Fibroblast of the aortic adventitia (primary cell): ENCODE data around the gene GAK. TPM values are rescaled to one million over a fixed set of nuclear protein-coding genes. Genes with fewer than 3 reads are reported as not detected.
"Not testable (repeated sequence)": the region's sequence is repeated elsewhere in the genome, so short reads cannot be mapped to it uniquely, and the experiment has no call there.

Experiments used
- DNase-seq: peaks from one replicate; pipeline ENCODE4 v3.0.0-alpha.2; 2010; ENCODE audit warnings: low read depth
- H3K4me3 ChIP-seq: 2 replicates; pipeline ENCODE4 v1.5.1; 2011; ENCODE audit warnings: low read depth, mild to moderate bottlenecking, control low read depth, low read length, moderate library complexity
- CTCF ChIP-seq: IDR thresholded peaks from 2 replicates; pipeline ENCODE4 v1.5.1; 2011; ENCODE audit warnings: mild to moderate bottlenecking, low read length, control low read depth, inconsistent platforms; ENCODE audit not compliant: insufficient read depth
- total RNA-seq: library from RNA; depleted of rRNA; stranded (reverse); fragments of >200 nt; gene quantifications from 2 replicates; pipeline ENCODE4 v1.2.3, GENCODE V29; 2012; ENCODE audit warnings: low replicate concordance

The GAK gene
- total RNA-seq, 1 donor: 49.4 TPM

- H3K4me3 ChIP-seq: peak overlapping the region; percentile 99
- DNase-seq: no peak
- no peak for TF ChIP-seq CTCF
These were observed 1.3 kb downstream of the GAK start for GRCh38 chr4:930827-931193.

- peak overlapping the region; percentile 7 for H3K4me3 ChIP-seq
- TF ChIP-seq CTCF: no peak
- DNase-seq: peak; percentile 12
These were observed 2.0 kb downstream of the GAK start for GRCh38 chr4:930028-930551.

DNA sequence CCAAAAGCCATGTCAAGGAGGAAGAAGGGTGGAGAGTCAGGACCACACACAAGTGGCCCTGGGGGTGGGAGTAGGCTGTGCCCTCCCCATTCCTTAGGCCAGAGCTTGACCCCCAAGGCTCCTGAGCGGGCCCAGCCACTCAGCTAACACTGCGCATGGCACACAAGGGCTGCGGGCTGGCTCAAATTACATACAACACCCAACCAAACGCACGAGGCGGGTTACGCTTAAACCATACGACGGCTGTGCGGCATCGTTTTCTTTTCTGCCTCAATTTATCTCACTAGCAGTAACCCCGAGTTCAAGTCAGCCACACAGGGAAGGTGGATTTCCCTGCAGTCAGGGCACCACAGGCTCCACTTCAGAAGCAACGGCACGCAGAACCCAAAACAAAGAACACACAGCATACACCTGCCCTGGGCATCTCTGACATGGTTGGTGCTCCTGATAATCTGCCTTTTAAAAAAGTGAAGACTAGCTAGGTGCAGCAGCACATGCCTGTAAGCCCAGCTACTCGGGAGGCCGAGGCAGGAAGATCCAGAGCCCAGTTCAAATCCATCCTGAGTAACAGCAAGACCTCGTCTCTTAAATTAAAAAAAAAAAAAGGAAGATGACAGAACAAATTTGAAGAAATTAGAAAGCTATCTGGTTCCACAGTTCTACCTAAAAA is 2.9 kb downstream of the GAK start:
- TF ChIP-seq CTCF: no peak
- H3K4me3 ChIP-seq: no peak overlapping the region
- DNase-seq: no peak

GRCh38 chr4:927566-927965 is 4.5 kb downstream of the GAK start:
- H3K4me3 ChIP-seq, DNase-seq: not testable (repeated sequence)

DNA sequence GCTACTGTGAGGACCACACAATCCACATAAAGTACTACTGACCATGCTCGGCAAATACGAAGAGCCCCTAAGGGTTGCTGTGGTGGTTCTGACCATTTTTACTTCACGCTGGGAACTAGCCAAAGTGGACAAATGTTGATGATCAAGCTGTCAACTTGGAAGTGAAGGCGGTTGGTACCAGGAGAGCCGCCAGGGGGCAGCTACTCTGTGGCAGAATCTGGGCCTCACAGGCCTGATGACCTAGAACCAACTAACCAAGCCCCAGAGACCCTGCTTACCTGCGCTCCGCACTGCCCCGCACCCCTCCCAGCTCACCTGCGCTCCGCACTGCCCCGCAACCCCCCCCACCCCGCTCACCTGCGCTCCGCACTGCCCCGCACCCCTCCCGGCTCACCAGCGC is 5.6 kb downstream of the GAK start:
- no peak overlapping the region for H3K4me3 ChIP-seq
- peak; percentile 10 for DNase-seq
- peak; percentile 47 for TF ChIP-seq CTCF

GRCh38 chr4:925771-926500 is 6.2 kb downstream of the GAK start:
- no peak for DNase-seq
- H3K4me3 ChIP-seq: no peak overlapping the region
- TF ChIP-seq CTCF: no peak

GRCh38 chr4:925171-925570 is 6.9 kb downstream of the GAK start:
- DNase-seq: no peak

More at GRCh38 chr4:925171-925570, 6.9 kb downstream of the GAK start:
- no peak overlapping the region for H3K4me3 ChIP-seq
- TF ChIP-seq CTCF: no peak
